GM19043 (cell line): ENCODE data around the gene GRB10.

Experiments
- ATAC-seq: cut with Tn5 transposase; IDR thresholded peaks from one replicate; pipeline ENCODE4 v1.9.1; 2021; ENCODE audit warnings: low read depth; ENCODE audit not compliant: unreplicated experiment

Gene GRB10

GRCh38 chr7:50659329-50659965 is 123.2 kb downstream of the GRB10 start:
- ATAC-seq, result no peak

GRCh38 chr7:50658696-50659095 is 124.0 kb downstream of the GRB10 start:
- no peak for ATAC-seq

- no peak for ATAC-seq
These were observed 124.8 kb downstream of the GRB10 start for GRCh38 chr7:50657912-50658311.

- no peak for ATAC-seq
These were observed 125.3 kb downstream of the GRB10 start for GRCh38 chr7:50657341-50657873.

- ATAC-seq, result no peak
These were observed 126.4 kb downstream of the GRB10 start for GRCh38 chr7:50656141-50656895.

GRCh38 chr7:50655490-50655889 is 127.2 kb downstream of the GRB10 start:
- ATAC-seq, result no peak

- ATAC-seq, result no peak
These were observed 127.7 kb downstream of the GRB10 start for GRCh38 chr7:50655020-50655419.

GRCh38 chr7:50653981-50654425 is 128.7 kb downstream of the GRB10 start:
- ATAC-seq, result no peak

GRCh38 chr7:50653126-50653864 is 129.4 kb downstream of the GRB10 start:
- no peak for ATAC-seq

- ATAC-seq, result no peak
These were observed 130.1 kb downstream of the GRB10 start for GRCh38 chr7:50652400-50653125.

- peak; percentile 67 for ATAC-seq
These were observed 131.3 kb downstream of the GRB10 start for GRCh38 chr7:50651271-50651989.

- ATAC-seq, result no peak
These were observed 132.5 kb downstream of the GRB10 start for GRCh38 chr7:50650057-50650664.

GRCh38 chr7:50649259-50649885 is 133.3 kb downstream of the GRB10 start:
- no peak for ATAC-seq

GRCh38 chr7:50648570-50649169 is 134.0 kb downstream of the GRB10 start:
- no peak for ATAC-seq

GRCh38 chr7:50648076-50648475 is 134.6 kb downstream of the GRB10 start:
- ATAC-seq, result no peak

- ATAC-seq, result no peak
These were observed 135.3 kb downstream of the GRB10 start for GRCh38 chr7:50647286-50647980.

GRCh38 chr7:50646069-50646468 is 136.6 kb downstream of the GRB10 start:
- no peak for ATAC-seq

- no peak for ATAC-seq
These were observed 137.5 kb downstream of the GRB10 start for GRCh38 chr7:50645186-50645585.
